Natural killer cell (primary cell): ENCODE measurements around the gene CINP. TPM values are rescaled to one million over a fixed set of nuclear protein-coding genes. Genes with fewer than 3 reads are reported as not detected.

Source experiments
- ATAC-seq, 3 donors: fragments of 150-1000 bp in 2 of 3; fragments of 200-7000 bp in 1 of 3; cut with Tn5 transposase; 1 replicate in 1 of 3; 2 replicates in 2 of 3; pipeline ENCODE4 v1.10.0; 2021; ENCODE audit warnings: mild to moderate bottlenecking in 2 of 3, moderate library complexity in 2 of 3
- DNase-seq, 2 donors: peaks; one replicate each; pipeline versions ENCODE4 v3.0.0 to v3.0.0-alpha.2; 2013 to 2021; ENCODE audit warnings: mixed read lengths in 1 of 2
- H3K27ac ChIP-seq: one replicate; pipeline ENCODE4 v1.5.1; 2013; ENCODE audit warnings: mild to moderate bottlenecking, low read length
- H3K27me3 ChIP-seq: one replicate; pipeline ENCODE4 v1.6.1; 2013; ENCODE audit warnings: low read length; ENCODE audit not compliant: control insufficient read depth, insufficient read depth
- H3K36me3 ChIP-seq: one replicate; pipeline ENCODE4 v1.6.1; 2013; ENCODE audit warnings: low read length; ENCODE audit not compliant: control insufficient read depth, insufficient read depth
- H3K4me1 ChIP-seq: one replicate; pipeline ENCODE4 v1.6.1; 2013; ENCODE audit warnings: low read length; ENCODE audit not compliant: control insufficient read depth, insufficient read depth
- H3K4me3 ChIP-seq: one replicate; pipeline ENCODE4 v1.5.1; 2013; ENCODE audit warnings: low read length
- H3K9me3 ChIP-seq: one replicate; pipeline ENCODE4 v1.6.1; 2013; ENCODE audit warnings: low read length; ENCODE audit not compliant: control insufficient read depth, insufficient read depth
- H3K27ac Mint-ChIP-seq, 2 donors: one replicate each; pipeline ENCODE4 v1.8.0; 2022; ENCODE audit warnings: mild to moderate bottlenecking in 2 of 2, mixed read lengths in 2 of 2, moderate library complexity in 1 of 2
- H3K27me3 Mint-ChIP-seq, 2 donors: one replicate each; pipeline ENCODE4 v1.8.0; 2022; ENCODE audit warnings: low read depth in 2 of 2, mixed read lengths in 2 of 2
- H3K36me3 Mint-ChIP-seq: one replicate; pipeline ENCODE4 v1.8.0; 2022; ENCODE audit warnings: mixed read lengths
- H3K4me1 Mint-ChIP-seq, 2 donors: one replicate each; pipeline ENCODE4 v1.8.0; 2022; ENCODE audit warnings: mixed read lengths in 2 of 2
- H3K4me3 Mint-ChIP-seq: one replicate; pipeline ENCODE4 v1.8.0; 2022; ENCODE audit warnings: mild to moderate bottlenecking, moderate library complexity, mixed read lengths
- H3K9me3 Mint-ChIP-seq, 2 donors: one replicate each; pipeline ENCODE4 v1.8.0; 2022; ENCODE audit warnings: mixed read lengths in 2 of 2
- CTCF ChIP-seq: fragments of 200-600 bp; IDR thresholded peaks from one replicate; pipeline ENCODE4 v1.8.0; 2022; ENCODE audit warnings: antibody characterized with exemption
- WGBS: methylation state at CpG from one replicate; pipeline ENCODE4 v1.1.7; 2013; ENCODE audit warnings: missing lambda C conversion rate; ENCODE audit not compliant: insufficient coverage; 5-methylcytosine and 5-hydroxymethylcytosine counted together
- intact Hi-C: fragments of 100-400 bp; cut with micrococcal nuclease; formaldehyde crosslinking; loops from one replicate; pipeline ENCODE4 v1.14.2; 2022
- total RNA-seq, 4 donors: library from RNA; stranded (reverse); fragments of 120-200 nt in 1 of 4; gene quantifications; one replicate each; pipeline versions ENCODE4 v1.2.3 to v1.2.4, GENCODE V29; 2013 to 2022

CINP gene
- total RNA-seq, 3 donors from 2014 or later (not counting 1 experiment from before 2014, with no cell fraction given): 22.4 to 30.0 (median 23.3) TPM

DNA sequence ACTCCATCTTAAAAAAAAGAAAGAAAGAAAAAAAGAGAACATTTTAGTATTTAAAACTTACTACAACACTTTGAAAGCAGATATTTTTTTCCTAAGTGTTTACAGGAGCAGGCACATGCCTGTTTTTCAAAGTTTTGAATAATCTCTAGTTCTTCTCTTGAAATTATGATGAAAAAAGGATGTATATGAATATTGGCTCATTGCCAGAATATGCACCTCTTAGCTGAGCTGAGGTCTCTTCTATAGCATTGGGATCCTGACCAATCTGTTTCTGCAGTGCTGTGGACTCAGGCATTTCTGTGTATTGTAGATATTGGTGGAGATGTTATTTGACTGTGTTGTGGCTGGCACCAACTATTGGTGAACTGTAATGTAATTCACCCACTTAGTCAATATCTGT, 15.0 kb upstream of the CINP start:
- no peaks in the 10 kb centered on the region for H3K4me1 ChIP-seq
- DNase-seq (no peak), ATAC-seq (no peak)
- Mint-ChIP-seq H3K4me1 (peaks cover 0 to 6% of the 10 kb centered on the region in 2 donors), H3K4me3 (no peak overlapping the region), H3K36me3 (no peaks in the 10 kb centered on the region), H3K27me3 (no peaks in the 10 kb centered on the region), H3K9me3 (no peaks in the 10 kb centered on the region), H3K27ac (no peak overlapping the region)
- no peaks in the 10 kb centered on the region for H3K9me3 ChIP-seq
- no peaks in the 10 kb centered on the region for H3K27me3 ChIP-seq
- H3K4me3 ChIP-seq: no peak overlapping the region
- intact Hi-C loops: no loop called here
- no peak overlapping the region for H3K27ac ChIP-seq
- TF ChIP-seq CTCF: no peak
- peaks cover 6% of the 10 kb centered on the region for H3K36me3 ChIP-seq

DNA sequence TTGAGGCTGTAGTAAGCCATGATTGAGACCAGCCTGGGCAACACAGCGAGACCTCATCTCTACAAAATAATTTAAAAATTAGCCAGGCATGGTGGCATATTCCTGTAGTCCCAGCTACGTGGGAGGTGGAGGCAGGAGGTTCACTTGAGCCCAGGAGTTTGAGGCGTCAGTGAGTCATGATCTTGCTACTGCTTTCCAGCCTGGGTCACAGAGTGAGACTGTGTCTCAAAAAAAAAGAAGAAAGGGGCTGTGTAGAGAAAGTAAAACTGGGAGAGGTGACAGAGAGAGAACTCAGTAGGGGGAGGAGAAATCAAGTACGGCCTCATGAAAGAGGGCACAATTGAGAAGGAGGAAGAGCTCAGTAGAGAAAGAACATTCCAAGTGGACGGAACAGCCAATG, 12.4 kb upstream of the CINP start:
- DNase-seq: no peak
- H3K27ac Mint-ChIP-seq: no peak overlapping the region
- no peaks in the 10 kb centered on the region for H3K9me3 Mint-ChIP-seq
- 93% methylated on average over 5 of the region's 5 CpGs for WGBS
- peaks cover 0 to 15% of the 10 kb centered on the region in 2 donors for H3K4me1 Mint-ChIP-seq
- Histone ChIP-seq H3K4me3 (no peak overlapping the region), H3K4me1 (no peaks in the 10 kb centered on the region), H3K27me3 (no peaks in the 10 kb centered on the region), H3K27ac (no peak overlapping the region), H3K9me3 (no peaks in the 10 kb centered on the region), H3K36me3 (peaks cover 6% of the 10 kb centered on the region)
- ATAC-seq: no peak
- intact Hi-C loops: no loop called here
- TF ChIP-seq CTCF: no peak
- no peak overlapping the region for H3K4me3 Mint-ChIP-seq
- no peaks in the 10 kb centered on the region for H3K36me3 Mint-ChIP-seq
- H3K27me3 Mint-ChIP-seq: no peaks in the 10 kb centered on the region

DNA sequence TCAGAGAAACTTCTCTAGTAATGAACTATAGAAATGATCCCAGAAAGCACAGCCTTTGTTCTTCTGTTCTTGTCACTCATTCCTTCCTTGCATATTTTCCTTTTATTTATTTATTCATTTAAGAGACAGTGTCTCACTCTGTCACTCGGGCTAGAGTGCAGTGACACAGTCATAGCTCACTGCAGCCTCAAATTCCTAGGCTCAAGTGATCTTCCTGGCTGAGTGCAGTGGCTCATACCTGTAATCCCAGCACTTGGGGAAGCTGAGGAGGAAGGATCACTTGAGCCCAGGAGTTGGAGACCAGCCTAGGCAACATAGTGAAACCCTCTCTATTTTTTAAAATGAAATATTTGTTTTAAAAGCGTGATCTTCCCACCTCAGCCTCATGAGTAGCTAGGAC, 11.6 kb upstream of the CINP start:
- intact Hi-C loops: no loop called here
- no peak for ATAC-seq

More for the DNA sequence above, 11.6 kb upstream of the CINP start:
- Histone ChIP-seq H3K9me3 (no peaks in the 10 kb centered on the region), H3K36me3 (peaks cover 6% of the 10 kb centered on the region), H3K4me1 (no peaks in the 10 kb centered on the region), H3K27ac (no peak overlapping the region), H3K4me3 (no peak overlapping the region), H3K27me3 (no peaks in the 10 kb centered on the region)
- Mint-ChIP-seq H3K27ac (no peak overlapping the region), H3K4me3 (no peak overlapping the region), H3K4me1 (peaks cover 0 to 15% of the 10 kb centered on the region in 2 donors), H3K36me3 (no peaks in the 10 kb centered on the region), H3K27me3 (no peaks in the 10 kb centered on the region), H3K9me3 (no peaks in the 10 kb centered on the region)
- no peak for TF ChIP-seq CTCF
- DNase-seq: no peak
- 95% methylated on average over 2 of the region's 2 CpGs for WGBS
